ENCODE data around the gene PATJ. TPM values are rescaled to one million over a fixed set of nuclear protein-coding genes. Genes with fewer than 3 reads are reported as not detected.

Gene PATJ
- total and polyA plus RNA-seq, 8 donors = 9.1 to 195 (median 68.0) TPM

DNA sequence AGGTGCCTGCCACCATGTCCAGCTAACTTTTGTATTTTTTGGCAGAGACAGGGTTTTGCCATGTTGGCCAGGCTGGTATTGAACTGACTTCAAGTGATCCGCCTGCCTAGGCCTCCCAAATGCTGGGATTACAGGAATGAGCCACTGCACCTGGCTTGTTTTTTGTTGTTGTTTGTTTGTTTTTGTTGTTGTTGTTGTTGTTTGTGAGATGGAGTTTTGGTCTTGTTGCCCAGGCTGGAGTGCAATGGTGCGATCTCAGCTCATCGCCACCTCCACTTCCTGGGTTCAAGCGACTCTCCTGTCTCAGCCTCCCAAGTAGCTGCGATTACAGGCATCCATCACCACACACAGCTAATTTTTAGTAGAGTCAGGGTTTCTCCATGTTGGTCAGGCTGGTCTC lies 445.3 kb downstream of the PATJ start:
- no peak for TF ChIP-seq POLR2AphosphoS5 (IDR thresholded peaks at IDR 0.05)
- TF ChIP-seq, protein P1, sequence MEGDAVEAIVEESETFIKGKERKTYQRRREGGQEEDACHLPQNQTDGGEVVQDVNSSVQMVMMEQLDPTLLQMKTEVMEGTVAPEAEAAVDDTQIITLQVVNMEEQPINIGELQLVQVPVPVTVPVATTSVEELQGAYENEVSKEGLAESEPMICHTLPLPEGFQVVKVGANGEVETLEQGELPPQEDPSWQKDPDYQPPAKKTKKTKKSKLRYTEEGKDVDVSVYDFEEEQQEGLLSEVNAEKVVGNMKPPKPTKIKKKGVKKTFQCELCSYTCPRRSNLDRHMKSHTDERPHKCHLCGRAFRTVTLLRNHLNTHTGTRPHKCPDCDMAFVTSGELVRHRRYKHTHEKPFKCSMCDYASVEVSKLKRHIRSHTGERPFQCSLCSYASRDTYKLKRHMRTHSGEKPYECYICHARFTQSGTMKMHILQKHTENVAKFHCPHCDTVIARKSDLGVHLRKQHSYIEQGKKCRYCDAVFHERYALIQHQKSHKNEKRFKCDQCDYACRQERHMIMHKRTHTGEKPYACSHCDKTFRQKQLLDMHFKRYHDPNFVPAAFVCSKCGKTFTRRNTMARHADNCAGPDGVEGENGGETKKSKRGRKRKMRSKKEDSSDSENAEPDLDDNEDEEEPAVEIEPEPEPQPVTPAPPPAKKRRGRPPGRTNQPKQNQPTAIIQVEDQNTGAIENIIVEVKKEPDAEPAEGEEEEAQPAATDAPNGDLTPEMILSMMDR (IDR thresholded peaks at IDR 0.05) = no peak
- TF ChIP-seq EP300 (IDR thresholded peaks at IDR 0.05) = no peak
- TF ChIP-seq POLR2A (IDR thresholded peaks at IDR 0.05) = no peak
- 93 to 99% (median 95%) methylated on average over 5 of the region's 5 CpGs for WGBS, 5 donors
- Histone ChIP-seq H3K27me3 (no peaks in the 10 kb centered on the region), H3K4me1 (no peaks in the 10 kb centered on the region), H3K27ac (no peak overlapping the region), H3K4me3 (no peak overlapping the region), H3K9me3 (no peaks in the 10 kb centered on the region), H3K36me3 (no peaks in the 10 kb centered on the region)
- no peak for DNase-seq
- intact Hi-C loops (cut with DNase I; ENCODE audit: low total_unique reads) = no loop called here

DNA sequence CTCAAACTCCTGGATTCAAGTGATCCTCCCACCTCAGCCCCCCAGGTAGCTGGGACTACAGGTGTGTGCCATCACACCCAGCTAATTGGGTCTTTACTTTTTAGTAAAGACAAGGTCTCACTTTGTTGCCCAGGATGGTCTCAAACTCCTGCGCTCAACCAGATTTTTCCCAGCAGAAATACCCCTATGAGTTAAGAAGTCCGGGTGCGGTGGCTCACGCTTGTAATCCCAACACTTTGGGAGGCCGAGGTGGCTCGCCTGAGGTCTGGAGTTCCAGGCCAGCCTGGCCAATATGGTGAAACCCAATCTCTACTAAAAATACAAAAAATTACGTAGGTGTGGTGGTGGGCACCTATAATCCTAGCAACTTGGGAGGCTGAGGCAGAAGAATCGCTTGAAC lies 445.8 kb downstream of the PATJ start:
- TF ChIP-seq, protein P1 (IDR thresholded peaks at IDR 0.05) = no peak
- TF ChIP-seq EP300 (IDR thresholded peaks at IDR 0.05) = no peak
- no peak for TF ChIP-seq POLR2A (IDR thresholded peaks at IDR 0.05)
- TF ChIP-seq POLR2AphosphoS5 (IDR thresholded peaks at IDR 0.05) = no peak
- H3K36me3 ChIP-seq = no peaks in the 10 kb centered on the region
- no peaks in the 10 kb centered on the region for H3K4me1 ChIP-seq
- no peaks in the 10 kb centered on the region for H3K27me3 ChIP-seq
- no peaks in the 10 kb centered on the region for H3K9me3 ChIP-seq
- 93 to 99% (median 97%) methylated on average over 8 of the region's 8 CpGs for WGBS, 5 donors
- no peak overlapping the region for H3K27ac ChIP-seq
- intact Hi-C loops (cut with DNase I; ENCODE audit: low total_unique reads) = no loop called here
- no peak for DNase-seq
- no peak overlapping the region for H3K4me3 ChIP-seq

DNA sequence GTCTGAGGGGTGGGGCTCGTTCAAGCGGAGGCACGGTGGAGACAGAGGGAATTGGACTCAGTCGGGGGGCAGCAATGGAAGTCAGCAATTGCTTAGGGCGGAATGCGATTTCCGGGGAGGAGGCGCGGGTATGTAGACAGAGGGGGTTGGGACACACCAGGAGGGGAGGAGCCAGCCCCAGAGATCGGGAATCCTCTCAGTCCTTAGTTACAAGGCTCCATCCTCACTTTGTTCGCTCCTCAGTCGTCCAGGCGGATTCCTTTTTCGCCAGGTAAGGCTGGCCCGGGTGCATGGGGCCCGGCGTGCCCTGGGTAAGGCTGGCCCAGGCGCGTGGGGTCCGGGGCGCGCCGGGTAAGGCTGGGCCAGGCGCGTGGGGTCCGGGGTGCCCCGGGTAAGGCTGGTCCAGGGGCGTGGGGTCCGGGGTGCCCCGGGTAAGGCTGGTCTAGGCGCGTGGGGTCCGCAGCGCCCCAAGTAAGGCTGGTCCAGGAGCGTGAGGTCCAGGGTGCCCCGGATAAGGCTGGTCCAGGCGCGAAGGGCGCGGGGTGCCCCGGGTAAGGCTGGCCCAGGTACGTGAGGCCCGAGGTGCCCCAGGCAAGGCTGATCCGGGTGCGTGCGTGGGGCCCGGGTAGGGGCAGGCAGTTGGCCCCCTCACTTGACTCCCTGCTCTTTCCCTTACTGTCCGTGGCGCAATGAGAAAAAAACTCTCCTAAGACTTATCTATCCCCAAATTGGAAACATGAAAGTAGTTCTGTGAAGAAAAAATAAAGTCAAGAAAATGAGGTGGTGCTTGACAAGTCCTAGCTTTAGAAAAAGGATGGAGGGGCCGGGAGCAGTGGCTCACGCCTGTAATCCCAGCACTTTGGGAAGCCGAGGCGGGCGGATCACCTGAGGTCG lies 452.6 kb downstream of the PATJ start, which contains the start of gene L1TD1:
Gene L1TD1 (plus strand): TSS at position 199 of the 894 bp plus-strand sequence. CDS start 11,780 bp downstream, outside the sequence.
- no peak within 1 kb of the TSS for H3K27ac ChIP-seq
- H3K9me3 ChIP-seq = no peaks in the 10 kb centered on the region
- WGBS, 5 donors = 11 to 24% (median 17%) methylated on average over 55 of the region's 55 CpGs
- peak within 1 kb of the TSS; percentile 7 to 33 (median 20) for H3K4me3 ChIP-seq
- TF ChIP-seq, protein P1 (IDR thresholded peaks at IDR 0.05) = no peak
- no peak for TF ChIP-seq POLR2A (IDR thresholded peaks at IDR 0.05)
- no peak for TF ChIP-seq POLR2AphosphoS5 (IDR thresholded peaks at IDR 0.05)
- TF ChIP-seq EP300 (IDR thresholded peaks at IDR 0.05) = no peak
- no peaks in the 10 kb centered on the region for H3K36me3 ChIP-seq
- peaks cover 0 to 34% (median 21%) of the 10 kb centered on the region in 3 donors for H3K27me3 ChIP-seq
- intact Hi-C loops (cut with DNase I; ENCODE audit: low total_unique reads) = no loop called here
- peak in 1 of 2 donors; percentile 83 for DNase-seq
- peaks cover 0 to 19% (median 9%) of the 10 kb centered on the region in 4 donors for H3K4me1 ChIP-seq

DNA sequence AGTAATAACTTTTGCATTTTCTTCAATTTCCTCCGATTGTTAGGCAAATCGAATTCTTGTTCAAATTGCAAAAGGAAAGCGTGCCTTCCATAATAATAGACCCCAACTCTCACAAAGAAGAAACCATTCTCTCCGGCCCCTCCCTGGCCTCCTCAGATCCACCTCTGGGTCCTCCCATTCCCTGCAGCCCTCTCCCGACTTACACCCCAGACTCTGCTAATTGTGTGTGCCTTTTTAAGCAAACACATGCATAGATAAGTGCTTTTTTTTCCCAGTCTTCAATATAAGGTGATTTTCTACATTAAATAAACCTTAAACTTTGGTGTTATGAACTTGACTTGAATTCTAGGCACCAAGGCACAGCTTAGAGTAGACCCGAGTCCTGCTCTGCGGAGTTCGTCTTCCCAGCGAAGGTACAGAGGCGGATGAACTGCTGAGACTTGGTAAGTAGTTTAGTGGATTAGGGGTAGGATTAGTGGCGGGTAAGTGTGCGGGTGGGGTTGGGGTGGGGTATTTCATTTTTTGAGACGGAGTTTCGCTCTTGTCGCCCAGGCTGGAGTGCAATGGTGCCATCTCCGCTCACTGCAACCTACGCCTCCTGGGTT lies 453.9 kb downstream of the PATJ start:
- H3K27me3 ChIP-seq = peaks cover 0 to 34% (median 21%) of the 10 kb centered on the region in 3 donors
- peaks cover 0 to 19% (median 9%) of the 10 kb centered on the region in 4 donors for H3K4me1 ChIP-seq
- intact Hi-C loops (cut with DNase I; ENCODE audit: low total_unique reads) = no loop called here
- H3K4me3 ChIP-seq = no peak overlapping the region
- H3K36me3 ChIP-seq = no peaks in the 10 kb centered on the region
- H3K27ac ChIP-seq = no peak overlapping the region
- no peaks in the 10 kb centered on the region for H3K9me3 ChIP-seq
- WGBS, 5 donors = 78 to 87% (median 82%) methylated on average over 17 of the region's 17 CpGs
- no peak for DNase-seq
- TF ChIP-seq POLR2AphosphoS5 (IDR thresholded peaks at IDR 0.05) (no peak), POLR2A (IDR thresholded peaks at IDR 0.05) (no peak), EP300 (IDR thresholded peaks at IDR 0.05) (no peak)
- TF ChIP-seq, protein P1 (IDR thresholded peaks at IDR 0.05) = no peak

Data from stomach (tissue), 9 donors.